ENCODE measurements around the gene BRD1. TPM values are rescaled to one million over a fixed set of nuclear protein-coding genes. Genes with fewer than 3 reads are reported as not detected.
"Not testable (repeated sequence)": the region's sequence is repeated elsewhere in the genome, so short reads cannot be mapped to it uniquely, and the experiment has no call there.

Gene BRD1
- total and polyA plus RNA-seq, 8 donors: 14.0 to 26.3 (median 17.8) TPM

DNA sequence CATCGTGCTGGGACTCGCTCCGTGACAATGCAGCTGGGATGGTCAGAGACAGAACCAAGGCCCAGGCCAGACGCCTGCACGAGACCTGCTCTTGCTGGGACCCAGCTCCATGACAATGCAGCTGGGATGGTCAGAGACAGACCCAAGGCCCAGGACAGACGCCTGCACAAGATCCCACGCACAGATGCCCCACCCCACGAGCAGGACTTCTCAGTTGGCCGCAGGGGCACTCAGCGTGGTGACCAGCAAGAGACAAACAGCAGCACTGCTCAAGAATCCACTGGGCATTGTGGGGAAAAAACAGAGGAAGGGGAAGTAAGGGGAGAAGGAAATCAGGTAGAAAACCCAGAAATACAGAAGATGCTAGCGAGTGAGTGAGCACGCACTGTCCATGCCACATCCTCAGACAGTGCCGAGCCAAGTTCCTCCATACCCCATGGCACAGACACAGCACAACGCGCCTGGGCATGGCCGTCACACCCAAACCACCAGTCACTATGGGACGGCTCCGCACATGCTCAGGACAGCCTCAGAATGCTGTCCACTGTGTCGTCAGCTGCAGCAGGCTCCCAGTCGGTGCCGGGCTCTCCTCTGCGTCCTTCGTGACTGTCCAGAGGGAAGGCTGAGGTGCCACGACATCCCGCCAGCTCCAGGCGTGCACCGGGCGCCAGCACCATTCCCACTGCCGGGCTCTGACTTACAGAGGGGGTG is 44.5 kb downstream of the BRD1 start:
- no peaks in the 10 kb centered on the region for H3K4me1 ChIP-seq
- H3K36me3 ChIP-seq: peaks cover 0 to 26% (median 4%) of the 10 kb centered on the region in 3 donors
- no peak overlapping the region for H3K4me3 ChIP-seq
- WGBS, 2 donors: 91 to 95% methylated on average over 26 to 27 of the region's 29 CpGs
- peak in 1 of 6 donors; percentile 53 for DNase-seq
- intact Hi-C loops (cut with DNase I): no loop called here
- H3K9me3 ChIP-seq: no peaks in the 10 kb centered on the region
- TF ChIP-seq, protein P1, sequence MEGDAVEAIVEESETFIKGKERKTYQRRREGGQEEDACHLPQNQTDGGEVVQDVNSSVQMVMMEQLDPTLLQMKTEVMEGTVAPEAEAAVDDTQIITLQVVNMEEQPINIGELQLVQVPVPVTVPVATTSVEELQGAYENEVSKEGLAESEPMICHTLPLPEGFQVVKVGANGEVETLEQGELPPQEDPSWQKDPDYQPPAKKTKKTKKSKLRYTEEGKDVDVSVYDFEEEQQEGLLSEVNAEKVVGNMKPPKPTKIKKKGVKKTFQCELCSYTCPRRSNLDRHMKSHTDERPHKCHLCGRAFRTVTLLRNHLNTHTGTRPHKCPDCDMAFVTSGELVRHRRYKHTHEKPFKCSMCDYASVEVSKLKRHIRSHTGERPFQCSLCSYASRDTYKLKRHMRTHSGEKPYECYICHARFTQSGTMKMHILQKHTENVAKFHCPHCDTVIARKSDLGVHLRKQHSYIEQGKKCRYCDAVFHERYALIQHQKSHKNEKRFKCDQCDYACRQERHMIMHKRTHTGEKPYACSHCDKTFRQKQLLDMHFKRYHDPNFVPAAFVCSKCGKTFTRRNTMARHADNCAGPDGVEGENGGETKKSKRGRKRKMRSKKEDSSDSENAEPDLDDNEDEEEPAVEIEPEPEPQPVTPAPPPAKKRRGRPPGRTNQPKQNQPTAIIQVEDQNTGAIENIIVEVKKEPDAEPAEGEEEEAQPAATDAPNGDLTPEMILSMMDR (IDR thresholded peaks at IDR 0.05): no peak
- ATAC-seq: no peak
- no peak for FAIRE-seq
- no peaks in the 10 kb centered on the region for H3K27me3 ChIP-seq
- H3K27ac ChIP-seq: no peak overlapping the region

DNA sequence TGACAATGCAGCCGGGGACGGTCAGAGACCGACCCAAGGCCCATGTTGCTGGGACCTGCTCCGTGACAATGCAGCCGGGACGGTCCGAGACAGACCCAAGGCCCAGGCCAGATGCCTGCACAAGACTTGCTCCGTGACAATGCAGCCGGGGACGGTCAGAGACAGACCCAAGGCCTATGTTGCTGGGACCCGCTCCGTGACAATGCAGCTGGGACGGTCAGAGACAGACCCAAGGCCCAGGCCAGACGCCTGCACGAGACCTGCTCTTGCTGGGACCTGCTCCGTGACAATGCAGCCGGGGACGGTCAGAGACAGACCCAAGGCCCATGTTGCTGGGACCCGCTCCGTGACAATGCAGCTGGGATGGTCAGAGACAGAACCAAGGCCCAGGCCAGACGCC is 45.8 kb downstream of the BRD1 start:
- H3K4me3 ChIP-seq; H3K27me3 ChIP-seq; H3K27ac ChIP-seq; FAIRE-seq; ATAC-seq; intact Hi-C loops (cut with DNase I); H3K9me3 ChIP-seq; DNase-seq; H3K4me1 ChIP-seq: not testable (repeated sequence)
- peaks cover 4 to 32% (median 9%) of the 10 kb centered on the region in 3 donors for H3K36me3 ChIP-seq
- WGBS, 2 donors: 94 to 95% methylated on average over 21 of the region's 21 CpGs

DNA sequence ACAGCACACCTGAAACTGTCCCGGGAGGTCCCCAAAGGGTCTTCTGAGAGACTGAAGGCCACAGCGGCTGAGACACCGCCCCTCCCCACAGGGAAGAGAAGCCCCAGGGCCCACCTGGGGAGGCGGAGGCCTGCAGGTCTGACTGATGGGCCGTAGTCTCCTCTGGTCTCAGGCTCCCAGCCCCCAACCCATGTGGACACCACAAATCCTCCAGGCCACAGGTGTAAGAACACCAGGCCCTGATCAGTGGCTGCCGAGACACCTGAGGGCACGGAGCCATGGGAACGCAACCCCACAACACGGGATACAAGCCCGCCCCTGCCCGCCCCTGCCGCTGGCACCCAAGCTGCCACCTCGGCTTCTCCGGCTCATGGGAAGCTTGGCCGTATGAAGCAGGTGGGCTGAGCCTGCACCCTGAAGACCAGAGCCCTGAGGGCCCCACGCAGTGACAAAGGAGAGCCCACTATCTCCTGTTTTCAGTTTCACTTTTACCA is 46.3 kb downstream of the BRD1 start:
- TF ChIP-seq, protein P1 (IDR thresholded peaks at IDR 0.05): no peak
- Histone ChIP-seq H3K4me3 (no peak overlapping the region), H3K9me3 (no peaks in the 10 kb centered on the region), H3K27ac (no peak overlapping the region), H3K4me1 (no peaks in the 10 kb centered on the region), H3K36me3 (peaks cover 6 to 38% (median 13%) of the 10 kb centered on the region in 3 donors), H3K27me3 (no peaks in the 10 kb centered on the region)
- FAIRE-seq (no peak), ATAC-seq (no peak), DNase-seq (peak in 1 of 6 donors; percentile 51)
- 86 to 89% methylated on average over 16 of the region's 16 CpGs for WGBS, 2 donors
- intact Hi-C loops (cut with DNase I): no loop called here

DNA sequence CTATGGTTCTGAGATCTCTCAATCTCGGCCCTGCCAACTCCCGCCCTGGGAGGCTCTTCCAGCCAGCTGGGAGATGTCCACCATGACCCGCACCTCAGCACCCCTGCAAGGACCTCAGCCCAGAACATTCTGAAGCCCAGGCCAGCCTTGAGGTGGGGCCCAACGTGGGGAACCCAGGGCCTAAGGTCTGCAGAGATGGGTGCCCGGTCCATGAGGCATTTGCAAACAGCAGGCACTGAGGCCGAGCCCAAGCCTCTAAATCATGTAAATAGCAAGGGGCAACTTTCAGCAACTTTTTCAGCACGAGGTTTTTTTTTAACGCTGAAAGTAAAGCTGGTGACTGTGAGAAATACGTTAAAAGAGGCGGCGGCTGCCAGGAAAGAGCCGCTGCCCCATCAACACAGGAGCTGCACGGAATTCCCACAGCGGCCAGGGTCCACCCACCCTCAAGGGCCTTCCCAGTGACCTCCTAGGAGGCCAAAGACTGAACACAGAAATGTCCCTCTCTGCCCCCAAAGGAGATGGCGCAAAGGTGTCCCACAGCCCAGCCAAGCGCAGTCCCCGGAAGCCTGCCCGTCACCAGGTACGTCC is 46.9 kb downstream of the BRD1 start:
- ATAC-seq (no peak), DNase-seq (peak in 1 of 6 donors; percentile 52), FAIRE-seq (no peak)
- 90 to 91% methylated on average over 19 of the region's 19 CpGs for WGBS, 2 donors
- intact Hi-C loops (cut with DNase I): no loop called here
- Histone ChIP-seq H3K27me3 (no peaks in the 10 kb centered on the region), H3K36me3 (peaks cover 6 to 38% (median 13%) of the 10 kb centered on the region in 3 donors), H3K9me3 (no peaks in the 10 kb centered on the region), H3K27ac (no peak overlapping the region), H3K4me3 (no peak overlapping the region), H3K4me1 (no peaks in the 10 kb centered on the region)
- TF ChIP-seq, protein P1 (IDR thresholded peaks at IDR 0.05): no peak

DNA sequence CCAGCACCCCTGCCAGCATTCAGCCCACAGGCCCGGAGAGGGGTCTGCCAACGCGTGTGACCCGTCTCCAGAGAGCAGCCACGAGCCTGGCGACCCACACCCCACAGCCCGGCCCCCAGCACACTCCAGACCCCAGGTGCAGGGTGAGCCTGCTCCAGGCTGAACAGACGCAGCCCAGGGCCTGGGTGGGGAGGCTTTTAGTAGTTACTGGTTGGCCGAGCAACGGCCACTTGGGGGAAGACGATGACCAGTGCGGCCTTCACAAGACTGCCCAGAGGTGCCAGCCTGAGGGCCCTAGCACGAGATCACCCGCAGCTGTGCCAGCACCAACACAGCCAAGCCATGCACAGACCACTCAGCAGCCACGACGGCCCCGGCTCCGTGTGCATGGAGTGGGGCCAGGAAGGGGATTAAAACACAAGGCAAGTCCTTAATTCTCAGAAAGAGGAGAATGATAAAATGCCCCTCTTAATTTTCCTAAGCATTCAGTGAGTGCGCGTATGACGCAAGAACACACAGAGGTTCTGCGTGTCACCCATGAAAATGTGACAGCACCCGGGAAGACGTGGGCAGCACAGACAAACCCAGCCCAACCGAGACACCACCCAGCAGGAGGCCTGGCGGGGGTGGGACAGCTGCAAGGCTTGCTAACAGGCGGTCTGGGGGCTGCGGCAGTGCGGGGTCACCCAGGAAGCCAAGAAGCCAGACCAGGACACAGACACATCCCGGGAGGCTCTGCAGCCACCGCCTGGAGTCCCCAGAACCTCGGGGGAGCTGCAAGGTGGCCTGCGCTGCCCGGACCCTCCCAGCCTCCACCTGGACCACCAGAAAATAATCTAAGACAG is 47.6 kb downstream of the BRD1 start:
- intact Hi-C loops (cut with DNase I): no loop called here
- H3K27ac ChIP-seq: no peak overlapping the region
- peak in 1 of 4 donors; percentile 6 for ATAC-seq

More for the DNA sequence above, 47.6 kb downstream of the BRD1 start:
- TF ChIP-seq, protein P1 (IDR thresholded peaks at IDR 0.05): no peak
- WGBS, 2 donors: 90 to 91% methylated on average over 34 of the region's 34 CpGs
- Histone ChIP-seq H3K4me3 (no peak overlapping the region), H3K4me1 (no peaks in the 10 kb centered on the region), H3K27me3 (no peaks in the 10 kb centered on the region), H3K9me3 (no peaks in the 10 kb centered on the region), H3K36me3 (peaks cover 9 to 37% (median 13%) of the 10 kb centered on the region in 3 donors)
- FAIRE-seq (no peak), DNase-seq (no peak)
